Measurements from ENCODE around the gene NRXN3.

Gene NRXN3

DNA sequence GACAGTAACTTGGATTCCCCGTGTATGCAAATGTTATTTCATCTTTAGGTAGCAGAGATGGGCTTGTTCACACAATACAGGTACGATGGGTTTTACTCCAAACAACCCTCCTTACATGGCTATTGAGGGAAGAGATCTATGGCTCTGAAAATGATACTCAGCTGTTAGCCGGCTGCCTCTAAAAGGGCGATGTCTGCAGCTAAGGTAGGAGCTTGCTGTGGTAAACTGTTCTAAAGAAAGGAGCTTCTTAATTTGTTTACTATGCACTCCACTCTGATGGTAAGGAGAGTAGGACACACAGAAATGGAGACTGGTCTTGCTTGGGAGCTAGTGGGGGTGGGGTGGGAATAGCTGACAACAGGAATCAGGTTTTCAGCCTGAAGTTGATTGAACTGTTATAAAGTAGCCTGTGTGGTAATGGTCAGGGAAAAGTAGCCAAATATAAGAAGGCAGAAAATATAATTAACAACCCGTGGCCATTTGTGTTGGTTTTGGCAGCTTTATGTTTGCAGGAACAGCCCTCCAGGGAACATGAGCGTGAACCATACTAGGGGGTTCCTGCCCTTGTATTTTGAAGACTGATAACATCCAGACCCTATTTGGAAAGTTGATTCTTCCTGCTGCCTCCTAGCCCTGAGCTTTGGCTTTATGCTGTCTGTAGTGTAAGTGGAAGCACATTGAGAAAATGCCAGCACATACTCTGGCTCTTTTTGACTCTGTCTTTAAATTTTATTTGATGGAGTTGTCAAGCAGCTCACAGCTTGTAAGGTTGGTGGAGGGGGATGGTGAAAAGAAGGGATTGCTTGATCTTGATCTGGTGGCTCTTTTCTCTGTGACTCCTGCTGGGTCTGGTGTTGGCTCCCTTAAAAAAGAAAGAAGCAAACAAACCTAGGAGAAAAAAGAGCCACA is 1111.3 kb downstream of the NRXN3 start:
- DNase-seq (ENCODE audit: low read depth in 2 of 2) = no peak

DNA sequence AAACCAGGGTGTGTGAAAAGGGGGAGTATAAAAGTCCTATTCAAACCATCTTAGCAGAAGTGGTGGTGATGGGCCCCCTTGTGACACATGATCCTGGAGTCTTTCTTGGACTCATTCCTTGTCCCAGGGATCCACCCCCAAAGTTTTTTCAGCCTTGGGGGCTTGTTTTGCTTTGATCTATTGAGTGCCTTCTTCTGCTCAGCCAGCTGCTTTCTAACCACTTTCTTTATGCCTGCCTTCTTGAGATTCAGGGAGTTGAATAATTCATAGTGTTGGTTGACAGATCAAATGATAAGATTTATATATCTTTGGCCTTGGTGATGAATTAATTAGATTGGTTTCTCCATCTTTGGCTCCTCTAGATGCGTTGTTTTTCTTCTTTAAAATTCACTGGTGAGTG is 1114.4 kb downstream of the NRXN3 start:
- DNase-seq (ENCODE audit: low read depth in 2 of 2) = no peak

DNA sequence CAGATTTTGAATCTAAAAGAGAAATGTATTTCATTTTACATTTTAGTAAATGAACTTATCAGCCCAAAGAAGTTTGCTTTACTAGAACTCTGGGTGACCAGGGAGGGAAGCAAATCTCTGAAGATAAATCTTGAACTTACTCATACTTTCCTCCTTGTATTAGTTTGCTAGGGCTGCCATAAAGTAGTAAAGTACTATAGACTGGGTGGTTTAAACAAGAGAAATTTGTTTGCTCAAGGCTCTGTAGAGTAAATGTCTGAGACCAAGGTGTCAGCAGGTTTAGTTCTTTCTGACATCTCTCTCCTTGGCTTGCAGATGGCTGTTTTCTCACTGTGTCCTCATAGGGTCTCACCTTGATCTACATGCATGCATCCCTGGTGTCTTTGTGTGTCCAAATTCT is 1115.1 kb downstream of the NRXN3 start:
- no peak for DNase-seq (ENCODE audit: low read depth in 2 of 2)

DNA sequence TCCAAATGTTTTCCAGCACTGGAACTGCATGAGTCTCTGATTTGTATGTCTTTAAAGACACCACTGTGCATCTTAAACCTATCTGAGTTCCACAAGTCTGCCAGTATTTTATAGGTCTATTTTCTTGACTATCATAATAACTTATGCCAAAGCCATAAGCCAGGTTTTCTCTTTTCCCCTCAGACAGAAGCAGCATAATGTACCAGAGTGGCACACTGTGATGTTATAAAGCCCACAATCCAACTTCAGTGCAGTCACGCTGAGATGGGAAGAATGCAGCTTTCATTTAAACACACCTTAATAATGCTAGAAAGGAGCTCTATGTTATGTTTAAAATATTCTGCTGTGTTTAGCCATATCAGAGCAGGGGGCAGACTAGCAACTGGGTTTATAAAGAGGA is 1117.8 kb downstream of the NRXN3 start:
- DNase-seq (ENCODE audit: low read depth in 2 of 2) = no peak

DNA sequence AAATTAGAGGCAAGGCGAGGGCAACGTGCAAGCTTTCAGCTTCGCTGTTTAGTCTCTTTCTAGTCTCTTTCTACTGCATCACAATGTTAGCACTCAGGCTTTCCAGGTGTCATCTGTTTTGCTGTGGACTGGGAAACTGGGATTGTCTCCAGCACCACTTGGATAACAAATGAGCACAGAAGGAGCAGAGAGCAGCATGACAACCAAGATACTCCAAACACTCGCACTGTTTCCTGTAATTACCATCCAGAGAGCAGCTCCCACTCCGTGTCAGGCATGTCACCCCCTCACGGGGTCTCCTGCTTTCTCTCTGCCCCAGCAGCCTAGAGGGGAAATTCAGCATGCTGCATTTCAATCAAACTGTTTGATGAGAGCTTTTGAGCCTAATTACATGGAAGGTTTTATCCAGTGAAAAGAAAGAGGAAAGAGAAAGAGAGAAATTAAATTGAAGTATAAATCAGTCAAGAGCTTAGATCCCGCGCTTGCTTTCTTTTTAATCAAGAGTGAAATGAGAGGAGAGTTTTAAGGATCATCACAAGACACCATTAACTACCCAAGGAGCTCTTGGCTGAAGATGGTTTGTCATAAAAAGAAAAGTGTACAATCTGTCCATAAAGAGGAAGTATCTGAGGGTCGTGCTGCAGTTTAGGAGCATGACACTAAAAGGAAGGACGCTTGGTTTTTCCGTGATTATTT is 1123.5 kb downstream of the NRXN3 start:
- no peak for DNase-seq (ENCODE audit: low read depth in 2 of 2)

GRCh38 chr14:79294499-79294898 is 1124.3 kb downstream of the NRXN3 start:
- DNase-seq (ENCODE audit: low read depth in 2 of 2) = no peak

DNA sequence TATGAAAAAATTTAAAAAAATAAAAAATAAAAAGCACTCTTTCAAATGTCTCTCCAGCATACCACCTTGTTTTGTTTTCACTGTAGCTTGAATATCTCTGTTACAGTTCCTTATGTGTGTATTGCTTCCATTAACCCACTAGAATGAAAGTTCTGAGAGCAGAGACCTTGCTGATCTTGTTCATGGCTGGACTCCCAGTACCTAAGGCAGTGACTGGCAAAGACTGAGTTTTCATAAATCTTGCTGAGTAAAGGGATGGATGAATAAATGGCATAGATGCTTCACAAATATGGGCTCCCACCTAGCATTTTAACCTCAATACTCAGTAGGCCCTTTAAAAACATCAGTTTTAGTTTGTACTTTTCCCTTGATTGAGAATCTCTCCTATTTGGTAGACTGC is 1125.2 kb downstream of the NRXN3 start:
- no peak for DNase-seq (ENCODE audit: low read depth in 2 of 2)

GRCh38 chr14:79298373-79298772 is 1128.2 kb downstream of the NRXN3 start:
- DNase-seq (ENCODE audit: low read depth in 2 of 2) = no peak

GRCh38 chr14:79299162-79299561 is 1129.0 kb downstream of the NRXN3 start:
- DNase-seq (ENCODE audit: low read depth in 2 of 2) = no peak

DNA sequence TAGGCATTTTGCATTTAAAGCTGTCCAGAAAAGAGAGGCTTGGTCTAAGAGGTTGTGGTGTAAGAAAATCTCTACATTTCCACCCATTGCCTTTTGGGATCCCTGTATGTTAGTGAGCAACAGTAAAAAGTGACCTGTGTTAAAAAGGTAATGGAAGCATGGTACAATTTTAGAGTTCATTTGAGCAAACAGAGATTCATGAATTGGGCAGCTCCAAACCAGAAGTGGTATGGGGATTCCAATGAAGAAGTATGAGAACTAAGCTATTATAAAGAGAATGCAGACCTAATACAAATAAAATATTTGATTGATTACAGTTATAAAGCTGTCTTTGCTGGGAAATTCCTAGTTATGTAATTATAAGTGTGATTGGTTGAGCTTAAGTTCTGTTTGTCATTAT is 1134.1 kb downstream of the NRXN3 start:
- DNase-seq (ENCODE audit: low read depth in 2 of 2) = no peak

DNA sequence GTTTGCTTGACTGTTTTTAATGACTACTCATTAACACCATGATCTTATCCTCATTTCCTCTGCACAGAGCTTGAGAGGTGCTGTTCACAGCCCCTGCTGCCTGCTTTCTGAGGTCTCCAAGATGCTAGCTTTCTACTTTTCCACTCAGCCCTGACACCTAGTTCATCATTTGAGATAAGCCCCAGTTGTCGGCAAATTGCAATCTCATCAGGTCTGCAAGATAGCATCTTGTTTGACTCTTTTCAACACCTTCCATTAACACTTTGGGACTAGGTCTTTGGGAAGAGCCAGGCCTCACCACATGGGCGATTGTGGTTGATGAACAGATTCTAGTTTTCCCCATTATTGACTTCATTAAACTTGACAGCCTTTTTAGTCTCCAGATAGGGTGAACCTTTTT is 1136.4 kb downstream of the NRXN3 start:
- DNase-seq (ENCODE audit: low read depth in 2 of 2) = no peak

GRCh38 chr14:79318371-79318770 is 1148.2 kb downstream of the NRXN3 start:
- no peak for DNase-seq (ENCODE audit: low read depth in 2 of 2)

GRCh38 chr14:79320561-79320960 is 1150.4 kb downstream of the NRXN3 start:
- no peak for DNase-seq (ENCODE audit: low read depth in 2 of 2)

DNA sequence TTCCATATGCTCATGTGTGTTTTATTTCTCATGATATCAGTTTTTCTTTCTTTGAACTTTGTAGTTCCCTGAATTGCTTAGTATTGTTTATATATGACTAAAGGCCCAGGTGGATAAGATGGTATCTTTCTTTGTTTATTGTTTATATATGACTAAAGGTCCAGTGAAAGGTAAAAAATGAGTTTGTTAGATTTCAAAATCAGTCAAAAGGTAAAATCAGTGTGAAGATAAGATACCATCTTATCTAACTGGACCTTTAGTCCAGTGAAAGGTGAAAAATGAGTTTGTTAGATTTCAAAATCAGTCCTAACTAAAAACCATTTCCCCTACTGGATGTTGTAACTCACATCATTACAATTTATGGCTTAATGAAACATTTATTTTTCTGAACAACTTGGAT is 1150.9 kb downstream of the NRXN3 start:
- DNase-seq (ENCODE audit: low read depth in 2 of 2) = no peak

GRCh38 chr14:79325071-79325470 is 1154.9 kb downstream of the NRXN3 start:
- no peak for DNase-seq (ENCODE audit: low read depth in 2 of 2)

DNA sequence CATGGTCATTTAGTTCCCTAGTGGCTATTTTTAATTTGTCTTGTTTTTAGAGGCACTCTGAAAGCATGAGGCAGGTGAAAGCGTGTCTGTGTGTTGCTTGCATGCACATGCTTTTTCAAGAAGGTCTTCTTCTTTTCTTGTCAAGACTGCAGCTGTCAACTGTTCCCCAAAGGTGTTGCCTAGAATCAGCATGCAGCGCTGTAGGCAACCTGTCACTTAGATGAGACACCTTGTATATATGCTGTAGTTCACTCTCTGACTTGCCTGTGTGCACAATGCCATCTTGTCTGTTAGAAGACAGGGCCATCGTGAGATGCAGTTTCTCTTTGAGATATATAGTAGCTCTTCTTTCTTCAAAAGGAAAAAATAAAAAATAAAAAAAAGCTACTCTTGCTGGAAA is 1155.4 kb downstream of the NRXN3 start:
- DNase-seq (ENCODE audit: low read depth in 2 of 2) = no peak

DNA sequence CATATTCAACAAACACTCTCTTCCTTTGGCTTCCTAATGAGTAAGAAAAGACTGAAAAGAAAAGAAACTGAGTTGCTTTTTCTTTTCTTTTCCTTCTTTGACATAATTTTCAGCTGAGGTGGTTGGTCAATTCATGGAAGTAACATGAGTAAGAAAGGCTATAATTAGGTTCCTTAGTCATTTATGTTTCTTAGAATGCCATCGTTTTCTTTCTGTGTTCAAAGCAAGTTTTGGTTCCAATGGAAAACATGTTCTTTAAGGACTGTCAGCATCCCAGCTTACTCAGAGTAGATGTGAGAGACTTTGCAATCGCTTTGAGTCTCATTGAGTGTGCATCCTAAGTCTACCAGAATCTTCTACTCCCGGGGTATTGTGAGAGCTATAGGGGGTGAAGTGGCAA is 1158.7 kb downstream of the NRXN3 start:
- no peak for DNase-seq (ENCODE audit: low read depth in 2 of 2)

GRCh38 chr14:79331830-79332229 is 1161.7 kb downstream of the NRXN3 start:
- DNase-seq (ENCODE audit: low read depth in 2 of 2) = no peak

DNA sequence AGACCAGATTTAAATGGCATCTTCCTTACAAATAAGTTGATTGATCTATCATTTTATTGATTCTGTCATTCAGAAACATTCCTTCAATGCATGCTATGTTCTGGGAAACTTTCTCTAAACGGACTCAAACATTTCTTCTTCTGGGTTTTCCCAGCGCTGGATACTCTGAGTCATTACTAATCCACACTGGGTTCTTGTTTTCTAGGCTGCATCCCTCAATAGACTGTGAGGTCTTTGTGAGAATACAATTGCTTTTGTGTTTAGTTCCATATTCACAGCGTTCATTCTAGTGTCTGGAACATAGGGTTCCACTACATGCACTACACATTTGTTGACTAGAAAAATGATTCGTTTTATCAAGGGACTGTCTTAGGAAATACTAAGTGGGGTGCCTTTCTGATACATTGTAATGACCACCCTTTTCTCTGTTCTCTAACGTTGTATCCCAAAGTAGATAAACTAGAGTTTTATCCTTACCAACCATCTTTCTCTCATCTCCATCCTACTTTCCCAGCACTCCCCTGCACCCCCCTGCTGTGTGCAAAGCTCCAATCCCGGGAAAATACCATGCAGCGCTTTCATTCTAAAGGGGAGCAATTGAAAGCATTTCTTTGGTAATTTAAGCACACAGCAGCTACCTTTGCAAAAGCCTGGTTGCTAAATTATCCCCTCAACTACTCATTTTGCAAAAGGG is 1162.5 kb downstream of the NRXN3 start:
- no peak for DNase-seq (ENCODE audit: low read depth in 2 of 2)

- DNase-seq (ENCODE audit: low read depth in 2 of 2) = no peak
Measured at GRCh38 chr14:79333198-79333546, 1163.0 kb downstream of the NRXN3 start.

DNA sequence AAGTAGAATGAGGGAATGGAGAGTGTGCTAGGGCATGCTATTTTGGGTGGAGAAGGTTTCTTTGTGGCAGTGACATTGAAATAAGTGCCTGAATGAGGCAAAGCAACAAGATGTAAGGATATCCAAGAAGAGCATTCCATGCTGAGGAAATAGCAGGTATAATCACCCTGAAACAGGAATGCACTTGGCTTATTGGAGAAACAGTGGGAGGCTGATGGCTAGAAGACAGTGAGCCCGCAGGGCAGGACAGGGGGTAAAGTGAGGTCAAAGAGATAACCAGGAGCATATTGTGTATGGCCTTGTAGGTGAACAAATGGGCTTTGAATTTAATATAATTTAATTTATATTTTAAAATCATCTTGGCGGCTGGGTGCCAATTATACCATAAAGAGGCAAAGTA is 1164.1 kb downstream of the NRXN3 start:
- DNase-seq (ENCODE audit: low read depth in 2 of 2) = no peak

GRCh38 chr14:79337761-79338160 is 1167.6 kb downstream of the NRXN3 start:
- no peak for DNase-seq (ENCODE audit: low read depth in 2 of 2)

DNA sequence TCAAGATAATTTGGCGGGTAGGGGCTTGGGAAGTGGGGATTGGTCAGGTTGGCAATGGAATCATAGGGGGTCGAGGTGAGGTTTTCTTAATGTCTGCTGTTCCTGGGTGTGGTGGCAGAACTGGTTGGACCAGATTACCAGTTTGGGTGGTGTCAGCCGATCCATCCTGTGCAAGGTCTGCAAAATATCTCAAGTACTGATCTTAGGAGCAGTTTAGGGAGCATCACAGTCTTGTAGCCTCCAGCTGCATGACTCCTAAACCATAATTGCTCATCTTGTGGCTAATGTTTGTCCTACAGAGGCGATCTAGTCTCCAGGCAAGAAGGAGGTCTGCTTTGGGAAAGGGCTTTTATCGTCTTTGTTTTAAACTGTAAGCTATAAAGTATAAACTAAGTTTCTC is 1172.8 kb downstream of the NRXN3 start:
- DNase-seq (ENCODE audit: low read depth in 2 of 2) = no peak
